Caco-2 (cell line): ENCODE results near the gene SLC19A1. TPM values are rescaled to one million over a fixed set of nuclear protein-coding genes. Genes with fewer than 3 reads are reported as not detected.

ENCODE experiments used
- BruUV-seq: library from RNA; stranded (reverse); fragments of 400-500 nt; replicated peaks from 2 replicates; lab custom pipeline; 2021; lab: Mats Ljungman, UMichigan
- CTCF ChIA-PET: fragments of 300-600 bp; sonication (Branson Sonifier 250); formaldehyde crosslinking; loops from one replicate; lab custom pipeline; 2022; ENCODE audit warnings: antibody characterized with exemption; lab: Charles Lee
- POLR2A ChIA-PET: fragments of 300-600 bp; sonication (Branson Sonifier 250); formaldehyde crosslinking; loops from one replicate; lab custom pipeline; 2022; ENCODE audit warnings: antibody characterized with exemption; lab: Charles Lee
- DNase-seq, 2 experiments: peaks; one replicate each; pipeline versions ENCODE4 v3.0.0 to v3.0.0-alpha.2; 2020 to 2022
- H3K27me3 ChIP-seq: replicated peaks from 2 replicates; pipeline ENCODE4 v1.6.0; 2011; ENCODE audit warnings: low read length; ENCODE audit not compliant: control insufficient read depth, insufficient read depth
- H3K36me3 ChIP-seq: 2 replicates; pipeline ENCODE4 v1.5.1; 2011; ENCODE audit warnings: low read length; ENCODE audit not compliant: control insufficient read depth, insufficient read depth
- H3K4me1 ChIP-seq: fragments of 250-450 bp; sonication (Bioruptor Pico); 2 replicates; pipeline ENCODE4 v1.5.1; 2020; ENCODE audit warnings: mild to moderate bottlenecking
- H3K4me3 ChIP-seq: 2 replicates; pipeline ENCODE4 v1.5.1; 2011; ENCODE audit warnings: low read depth, mild to moderate bottlenecking, control low read depth, low read length
- H3K9me3 ChIP-seq: fragments of 250-450 bp; sonication (Bioruptor Pico); 2 replicates; pipeline ENCODE4 v1.5.1; 2020; ENCODE audit warnings: mild to moderate bottlenecking, moderate library complexity
- H3K27ac Mint-ChIP-seq: one replicate; pipeline ENCODE4 v1.8.0; 2022; ENCODE audit warnings: mixed read lengths; ENCODE audit not compliant: unreplicated experiment
- H3K27me3 Mint-ChIP-seq: one replicate; pipeline ENCODE4 v1.8.0; 2022; ENCODE audit warnings: mixed read lengths; ENCODE audit not compliant: insufficient read depth, unreplicated experiment
- H3K36me3 Mint-ChIP-seq: one replicate; pipeline ENCODE4 v1.8.0; 2022; ENCODE audit warnings: mild to moderate bottlenecking, mixed read lengths; ENCODE audit not compliant: insufficient read depth, unreplicated experiment
- H3K4me1 Mint-ChIP-seq: one replicate; pipeline ENCODE4 v1.8.0; 2022; ENCODE audit warnings: low read depth, mixed read lengths; ENCODE audit not compliant: unreplicated experiment
- H3K4me3 Mint-ChIP-seq: one replicate; pipeline ENCODE4 v1.8.0; 2022; ENCODE audit warnings: mild to moderate bottlenecking, moderate library complexity, mixed read lengths; ENCODE audit not compliant: unreplicated experiment
- H3K9me3 Mint-ChIP-seq: one replicate; pipeline ENCODE4 v1.8.0; 2022; ENCODE audit warnings: mixed read lengths; ENCODE audit not compliant: unreplicated experiment
- intact Hi-C: fragments of 100-400 bp; cut with micrococcal nuclease; formaldehyde crosslinking; loops from one replicate; pipeline ENCODE4 v1.10.0; 2022; ENCODE audit not compliant: unreplicated experiment
- total RNA-seq: library from RNA; stranded (reverse); gene quantifications from 2 replicates; pipeline ENCODE4 v1.2.3, GENCODE V29; 2022
- TF ChIP-seq, protein P1 (sequence below), 2 experiments: fragments of 200-600 bp in 1 of 2; IDR thresholded peaks; 1 replicate in 1 of 2; 2 replicates in 1 of 2; pipeline versions ENCODE4 v1.5.1 to v1.8.0; 2011 to 2022; ENCODE audit warnings: antibody characterized with exemption in 1 of 2, control low read depth in 1 of 2, inconsistent platforms in 1 of 2, low read depth in 1 of 2, low read length in 1 of 2, mild to moderate bottlenecking in 1 of 2, moderate library complexity in 1 of 2; ENCODE audit not compliant: insufficient read depth in 1 of 2, severe bottlenecking in 1 of 2, unreplicated experiment in 1 of 2

The SLC19A1 gene
- total RNA-seq, 1 experiment from 2014 or later: 45.4 TPM

DNA sequence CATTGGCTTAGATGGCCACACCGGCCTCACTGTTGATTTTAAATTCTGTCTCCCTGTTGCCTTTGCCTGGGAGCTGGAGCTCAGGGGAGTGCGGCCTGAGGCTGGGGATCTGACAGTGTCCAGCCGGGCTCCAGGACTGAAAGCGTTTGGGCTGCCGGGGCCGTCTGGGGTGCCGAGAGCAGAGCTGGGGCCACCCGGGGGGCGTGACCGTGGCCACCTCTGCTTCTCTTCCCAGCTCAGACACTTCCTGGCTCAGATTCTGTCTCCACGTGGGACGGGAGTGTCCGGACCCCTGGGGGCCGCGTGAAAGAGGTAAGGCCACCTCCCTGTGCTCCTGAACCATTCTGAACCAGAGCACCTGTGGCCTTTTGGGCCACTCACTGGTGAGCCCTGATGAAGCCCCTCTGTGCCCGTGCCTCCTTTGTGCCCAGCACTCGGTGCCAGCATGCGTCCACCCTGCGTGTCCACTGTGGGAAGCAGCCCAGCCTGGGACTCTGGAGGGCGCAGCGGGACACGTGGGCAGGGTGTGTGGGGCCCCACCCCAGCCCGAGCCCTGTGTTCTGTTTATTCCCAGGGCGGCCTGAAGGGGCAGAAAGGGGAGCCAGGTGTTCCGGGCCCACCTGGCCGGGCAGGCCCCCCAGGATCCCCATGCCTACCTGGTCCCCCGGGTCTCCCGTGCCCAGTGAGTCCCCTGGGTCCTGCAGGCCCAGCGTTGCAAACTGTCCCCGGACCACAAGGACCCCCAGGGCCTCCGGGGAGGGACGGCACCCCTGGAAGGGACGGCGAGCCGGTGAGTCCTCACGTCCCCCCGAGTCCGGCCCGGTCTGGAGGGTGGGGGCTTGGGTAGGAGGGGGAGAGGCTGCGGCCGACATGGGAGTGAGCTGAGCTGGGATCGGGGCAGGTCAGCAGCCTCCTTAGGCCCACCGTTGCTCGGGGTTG is 64.8 kb downstream of the SLC19A1 start:
- H3K9me3 ChIP-seq: no peaks in the 10 kb centered on the region
- TF ChIP-seq, protein P1, sequence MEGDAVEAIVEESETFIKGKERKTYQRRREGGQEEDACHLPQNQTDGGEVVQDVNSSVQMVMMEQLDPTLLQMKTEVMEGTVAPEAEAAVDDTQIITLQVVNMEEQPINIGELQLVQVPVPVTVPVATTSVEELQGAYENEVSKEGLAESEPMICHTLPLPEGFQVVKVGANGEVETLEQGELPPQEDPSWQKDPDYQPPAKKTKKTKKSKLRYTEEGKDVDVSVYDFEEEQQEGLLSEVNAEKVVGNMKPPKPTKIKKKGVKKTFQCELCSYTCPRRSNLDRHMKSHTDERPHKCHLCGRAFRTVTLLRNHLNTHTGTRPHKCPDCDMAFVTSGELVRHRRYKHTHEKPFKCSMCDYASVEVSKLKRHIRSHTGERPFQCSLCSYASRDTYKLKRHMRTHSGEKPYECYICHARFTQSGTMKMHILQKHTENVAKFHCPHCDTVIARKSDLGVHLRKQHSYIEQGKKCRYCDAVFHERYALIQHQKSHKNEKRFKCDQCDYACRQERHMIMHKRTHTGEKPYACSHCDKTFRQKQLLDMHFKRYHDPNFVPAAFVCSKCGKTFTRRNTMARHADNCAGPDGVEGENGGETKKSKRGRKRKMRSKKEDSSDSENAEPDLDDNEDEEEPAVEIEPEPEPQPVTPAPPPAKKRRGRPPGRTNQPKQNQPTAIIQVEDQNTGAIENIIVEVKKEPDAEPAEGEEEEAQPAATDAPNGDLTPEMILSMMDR (IDR thresholded peaks at IDR 0.05; ENCODE audit: insufficient read depth in 1 of 2, low read depth in 1 of 2, low read length in 1 of 2, severe bottlenecking in 1 of 2, unreplicated experiment in 1 of 2): no peak
- H3K4me1 ChIP-seq: peaks cover 4% of the 10 kb centered on the region
- BruUV-seq: no TSS peak
- ChIA-PET CTCF (interaction anchor here (0.7 kb wide), 1 partner anchor 151 kb away, joined by 3 read pairs; no protein-coding TSS in a partner anchor), POLR2A (no interaction called here)
- no peak for DNase-seq
- Mint-ChIP-seq H3K9me3 (no peaks in the 10 kb centered on the region), H3K27me3 (no peaks in the 10 kb centered on the region), H3K27ac (no peak overlapping the region), H3K4me1 (peaks cover 14% of the 10 kb centered on the region), H3K4me3 (no peak overlapping the region), H3K36me3 (peaks cover 65% of the 10 kb centered on the region)
- peaks cover 7% of the 10 kb centered on the region for H3K36me3 ChIP-seq
- intact Hi-C loops: no loop called here
- no peak overlapping the region for H3K4me3 ChIP-seq
- no peaks in the 10 kb centered on the region for H3K27me3 ChIP-seq

GRCh38 chr21:45476582-45476981 is 65.7 kb downstream of the SLC19A1 start:
- H3K9me3 Mint-ChIP-seq: no peaks in the 10 kb centered on the region

DNA sequence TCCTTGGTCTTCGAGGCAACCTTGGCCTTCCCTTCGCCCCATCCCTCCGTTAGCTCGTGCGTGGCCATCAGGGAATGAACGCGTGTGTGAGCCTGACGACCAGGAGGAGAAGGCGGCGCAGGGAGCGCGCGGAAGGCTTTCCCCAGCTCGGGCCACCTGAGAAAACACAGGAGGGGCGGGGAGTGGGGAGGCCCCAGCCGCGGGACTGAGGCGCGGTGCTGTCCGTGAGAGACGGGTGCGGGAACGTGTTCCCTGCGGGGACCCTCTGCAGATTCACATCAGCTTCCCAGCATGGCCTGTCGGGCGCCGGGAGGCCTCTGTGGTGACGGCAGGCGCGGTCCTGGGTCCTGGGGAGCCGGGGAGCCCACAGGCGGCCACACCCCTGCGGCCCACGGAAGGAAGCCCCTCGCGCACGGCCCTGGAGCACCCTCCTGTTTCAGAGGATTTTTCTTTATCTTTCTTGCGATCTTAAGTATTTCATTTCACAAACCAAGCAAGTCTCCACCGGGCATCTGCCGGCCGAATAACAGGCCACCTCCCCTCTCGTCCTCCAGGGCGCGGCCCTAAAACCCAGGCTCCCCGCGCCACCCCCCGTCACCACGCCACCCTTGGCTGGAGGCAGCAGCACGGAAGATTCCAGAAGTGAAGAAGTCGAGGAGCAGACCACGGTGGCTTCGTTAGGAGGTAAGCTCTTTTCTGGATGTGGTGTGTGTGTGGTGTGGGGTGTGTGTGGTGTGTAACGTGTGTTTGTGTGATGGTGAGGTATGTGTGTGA is 66.3 kb downstream of the SLC19A1 start:
- intact Hi-C loops: no loop called here
- ChIA-PET POLR2A (no interaction called here), CTCF (no interaction called here)
- DNase-seq: no peak
- TF ChIP-seq, protein P1 (IDR thresholded peaks at IDR 0.05; ENCODE audit: insufficient read depth in 1 of 2, low read depth in 1 of 2, low read length in 1 of 2, severe bottlenecking in 1 of 2, unreplicated experiment in 1 of 2): no peak
- Histone ChIP-seq H3K36me3 (peaks cover 3% of the 10 kb centered on the region), H3K4me3 (no peak overlapping the region), H3K9me3 (no peaks in the 10 kb centered on the region), H3K4me1 (peaks cover 19% of the 10 kb centered on the region), H3K27me3 (no peaks in the 10 kb centered on the region)
- no TSS peak for BruUV-seq
- Mint-ChIP-seq H3K4me1 (peaks cover 22% of the 10 kb centered on the region), H3K36me3 (peaks cover 71% of the 10 kb centered on the region), H3K27ac (peak overlapping the region; percentile 1), H3K27me3 (no peaks in the 10 kb centered on the region), H3K9me3 (no peaks in the 10 kb centered on the region), H3K4me3 (no peak overlapping the region)

More at GRCh38 chr21:45476582-45476981, 65.7 kb downstream of the SLC19A1 start:
- Mint-ChIP-seq H3K4me1 (peaks cover 16% of the 10 kb centered on the region), H3K27ac (peak overlapping the region; percentile 1), H3K4me3 (no peak overlapping the region), H3K36me3 (peaks cover 66% of the 10 kb centered on the region), H3K27me3 (no peaks in the 10 kb centered on the region)
- peaks cover 7% of the 10 kb centered on the region for H3K36me3 ChIP-seq
- TF ChIP-seq, protein P1 (IDR thresholded peaks at IDR 0.05; ENCODE audit: insufficient read depth in 1 of 2, low read depth in 1 of 2, low read length in 1 of 2, severe bottlenecking in 1 of 2, unreplicated experiment in 1 of 2): no peak
- H3K4me1 ChIP-seq: peaks cover 13% of the 10 kb centered on the region
- ChIA-PET CTCF (no interaction called here), POLR2A (no interaction called here)
- H3K9me3 ChIP-seq: no peaks in the 10 kb centered on the region
- DNase-seq: no peak
- no peak overlapping the region for H3K4me3 ChIP-seq
- intact Hi-C loops: no loop called here
- H3K27me3 ChIP-seq: no peaks in the 10 kb centered on the region
- BruUV-seq: no TSS peak
